Natural killer cell (primary cell): ENCODE data around the gene ETV6. TPM values are rescaled to one million over a fixed set of nuclear protein-coding genes. Genes with fewer than 3 reads are reported as not detected.

Experiments
- ATAC-seq, 3 donors: fragments of 150-1000 bp in 2 of 3; fragments of 200-7000 bp in 1 of 3; cut with Tn5 transposase; 1 replicate in 1 of 3; 2 replicates in 2 of 3; pipeline ENCODE4 v1.10.0; 2021; ENCODE audit warnings: mild to moderate bottlenecking in 2 of 3, moderate library complexity in 2 of 3
- DNase-seq, 2 donors: peaks; one replicate each; pipeline versions ENCODE4 v3.0.0 to v3.0.0-alpha.2; 2013 to 2021; ENCODE audit warnings: mixed read lengths in 1 of 2
- H3K27ac ChIP-seq: one replicate; pipeline ENCODE4 v1.5.1; 2013; ENCODE audit warnings: mild to moderate bottlenecking, low read length
- H3K27me3 ChIP-seq: one replicate; pipeline ENCODE4 v1.6.1; 2013; ENCODE audit warnings: low read length; ENCODE audit not compliant: control insufficient read depth, insufficient read depth
- H3K36me3 ChIP-seq: one replicate; pipeline ENCODE4 v1.6.1; 2013; ENCODE audit warnings: low read length; ENCODE audit not compliant: control insufficient read depth, insufficient read depth
- H3K4me1 ChIP-seq: one replicate; pipeline ENCODE4 v1.6.1; 2013; ENCODE audit warnings: low read length; ENCODE audit not compliant: control insufficient read depth, insufficient read depth
- H3K4me3 ChIP-seq: one replicate; pipeline ENCODE4 v1.5.1; 2013; ENCODE audit warnings: low read length
- H3K9me3 ChIP-seq: one replicate; pipeline ENCODE4 v1.6.1; 2013; ENCODE audit warnings: low read length; ENCODE audit not compliant: control insufficient read depth, insufficient read depth
- H3K27ac Mint-ChIP-seq, 2 donors: one replicate each; pipeline ENCODE4 v1.8.0; 2022; ENCODE audit warnings: mild to moderate bottlenecking in 2 of 2, mixed read lengths in 2 of 2, moderate library complexity in 1 of 2
- H3K27me3 Mint-ChIP-seq, 2 donors: one replicate each; pipeline ENCODE4 v1.8.0; 2022; ENCODE audit warnings: low read depth in 2 of 2, mixed read lengths in 2 of 2
- H3K36me3 Mint-ChIP-seq: one replicate; pipeline ENCODE4 v1.8.0; 2022; ENCODE audit warnings: mixed read lengths
- H3K4me1 Mint-ChIP-seq, 2 donors: one replicate each; pipeline ENCODE4 v1.8.0; 2022; ENCODE audit warnings: mixed read lengths in 2 of 2
- H3K4me3 Mint-ChIP-seq: one replicate; pipeline ENCODE4 v1.8.0; 2022; ENCODE audit warnings: mild to moderate bottlenecking, moderate library complexity, mixed read lengths
- H3K9me3 Mint-ChIP-seq, 2 donors: one replicate each; pipeline ENCODE4 v1.8.0; 2022; ENCODE audit warnings: mixed read lengths in 2 of 2
- CTCF ChIP-seq: fragments of 200-600 bp; IDR thresholded peaks from one replicate; pipeline ENCODE4 v1.8.0; 2022; ENCODE audit warnings: antibody characterized with exemption
- WGBS: methylation state at CpG from one replicate; pipeline ENCODE4 v1.1.7; 2013; ENCODE audit warnings: missing lambda C conversion rate; ENCODE audit not compliant: insufficient coverage; 5-methylcytosine and 5-hydroxymethylcytosine counted together
- intact Hi-C: fragments of 100-400 bp; cut with micrococcal nuclease; formaldehyde crosslinking; loops from one replicate; pipeline ENCODE4 v1.14.2; 2022
- total RNA-seq, 4 donors: library from RNA; stranded (reverse); fragments of 120-200 nt in 1 of 4; gene quantifications; one replicate each; pipeline versions ENCODE4 v1.2.3 to v1.2.4, GENCODE V29; 2013 to 2022

ETV6 gene
- total RNA-seq, 3 donors from 2014 or later (not counting 1 experiment from before 2014, with no cell fraction given), result 38.9 to 49.5 (median 40.6) TPM

DNA sequence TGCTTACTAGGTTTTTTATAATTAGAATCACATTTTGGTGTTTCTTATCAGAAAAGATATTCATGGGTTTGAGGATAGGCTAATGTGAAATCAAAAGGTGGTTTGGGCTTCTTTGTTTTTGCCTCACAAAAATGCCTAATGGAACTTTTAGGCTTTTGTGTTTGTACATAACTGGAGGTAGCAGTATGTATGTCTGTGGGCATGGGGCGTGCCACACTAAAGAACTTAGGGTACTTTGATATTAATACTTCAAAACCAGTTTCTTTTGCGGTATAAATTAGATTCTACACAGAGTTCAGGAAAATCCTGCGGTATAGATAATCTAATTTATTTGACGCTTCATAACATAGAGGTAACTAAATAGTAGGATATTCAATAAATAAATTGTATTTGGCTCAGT is 1.9 kb downstream of the ETV6 start:
- WGBS, result 17% methylated on average over 1 of the region's 4 CpGs

DNA sequence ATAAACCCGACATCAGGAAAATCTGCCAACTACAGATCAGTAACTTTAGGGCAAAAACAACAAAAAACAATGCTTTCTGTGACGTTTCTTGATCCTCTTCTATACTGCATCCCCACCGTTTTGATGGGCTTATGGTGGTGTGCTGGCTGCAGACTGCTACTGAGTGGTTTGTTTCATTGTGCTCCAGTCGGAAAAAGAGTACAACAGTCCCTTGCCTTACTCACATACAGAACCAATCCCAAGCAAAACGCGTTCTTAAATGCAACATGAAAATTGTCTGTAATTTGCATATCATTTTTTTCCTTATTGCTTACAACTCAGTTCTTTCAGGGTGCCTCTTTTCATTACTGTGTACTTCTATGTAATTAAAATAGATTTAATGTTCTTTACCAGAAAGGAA is 2.3 kb downstream of the ETV6 start:
- ATAC-seq (no peak), DNase-seq (peak in 1 of 2 donors; percentile 21)
- no peaks in the 10 kb centered on the region for H3K36me3 ChIP-seq
- H3K27ac ChIP-seq, result peak overlapping the region; percentile 83
- no peaks in the 10 kb centered on the region for H3K9me3 Mint-ChIP-seq
- H3K36me3 Mint-ChIP-seq, result no peaks in the 10 kb centered on the region
- no peak for TF ChIP-seq CTCF
- no peaks in the 10 kb centered on the region for H3K27me3 ChIP-seq
- intact Hi-C loops, result loop anchor here (2.0 to 10.0 kb wide), 3 partner anchors 329 to 1063 kb away; partner anchors contain the start of gene CDKN1B
- no peaks in the 10 kb centered on the region for H3K9me3 ChIP-seq
- peak overlapping the region; percentile 88 to 95 for H3K27ac Mint-ChIP-seq
- 19% methylated on average over 3 of the region's 6 CpGs for WGBS
- H3K4me1 Mint-ChIP-seq, result peaks cover 40 to 52% of the 10 kb centered on the region in 2 donors
- peak overlapping the region; percentile 86 for H3K4me3 ChIP-seq
- H3K4me3 Mint-ChIP-seq, result peak overlapping the region; percentile 91
- no peaks in the 10 kb centered on the region for H3K27me3 Mint-ChIP-seq
- peaks cover 33% of the 10 kb centered on the region for H3K4me1 ChIP-seq

More for the DNA sequence above, 1.9 kb downstream of the ETV6 start:
- H3K27me3 Mint-ChIP-seq, result no peaks in the 10 kb centered on the region
- H3K9me3 Mint-ChIP-seq, result no peaks in the 10 kb centered on the region
- Histone ChIP-seq H3K27me3 (no peaks in the 10 kb centered on the region), H3K9me3 (no peaks in the 10 kb centered on the region), H3K27ac (peak overlapping the region; percentile 52), H3K36me3 (no peaks in the 10 kb centered on the region), H3K4me3 (peak overlapping the region; percentile 86), H3K4me1 (peaks cover 33% of the 10 kb centered on the region)
- no peaks in the 10 kb centered on the region for H3K36me3 Mint-ChIP-seq
- ATAC-seq, result no peak
- H3K4me1 Mint-ChIP-seq, result peaks cover 38 to 52% of the 10 kb centered on the region in 2 donors
- TF ChIP-seq CTCF, result no peak
- peak overlapping the region; percentile 88 to 95 for H3K27ac Mint-ChIP-seq
- intact Hi-C loops, result loop anchor here (2.0 to 10.0 kb wide), 2 partner anchors 359 to 1063 kb away; partner anchors contain the start of gene CDKN1B
- peak overlapping the region; percentile 91 for H3K4me3 Mint-ChIP-seq
- DNase-seq, result peak in 1 of 2 donors; percentile 52

DNA sequence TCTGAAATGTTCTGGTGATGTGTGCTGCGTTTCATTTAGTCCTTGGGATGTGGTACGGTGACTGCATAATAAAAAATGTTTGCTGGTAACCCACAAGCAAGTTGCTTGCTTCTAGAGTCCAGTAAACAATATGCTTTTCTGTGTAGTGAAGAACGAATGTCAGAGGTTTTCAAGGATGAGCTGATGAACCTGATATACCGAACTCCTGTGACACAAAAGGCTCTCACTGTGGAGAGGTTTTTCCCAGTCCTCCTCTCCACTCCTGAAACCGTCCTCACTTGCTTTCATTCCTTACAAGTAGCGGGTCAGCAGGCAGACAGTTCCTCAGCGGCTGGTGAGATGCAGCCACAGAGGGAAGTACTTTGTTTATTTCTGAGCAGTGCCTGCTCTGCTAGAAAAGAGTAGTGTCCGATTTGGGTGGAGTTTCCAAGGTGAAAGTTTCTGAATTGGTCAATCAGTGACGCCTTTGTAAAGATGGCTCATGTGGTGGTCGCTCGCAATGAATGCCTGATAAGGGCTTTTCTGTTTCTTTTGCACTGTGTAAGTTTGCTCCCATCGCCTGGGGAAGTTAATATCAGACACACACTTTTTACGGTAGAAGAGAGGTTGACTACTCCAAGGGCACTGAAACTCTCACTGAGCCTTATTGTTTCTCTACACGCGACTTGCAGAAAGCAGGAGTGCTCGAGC is 3.0 kb downstream of the ETV6 start:
- H3K9me3 Mint-ChIP-seq, result no peaks in the 10 kb centered on the region
- DNase-seq, result peak in 1 of 2 donors; percentile 32
- peak in 2 of 3 donors; percentile 1 to 35 for ATAC-seq
- peak overlapping the region; percentile 83 for H3K27ac ChIP-seq
- peaks cover 33% of the 10 kb centered on the region for H3K4me1 ChIP-seq
- no peaks in the 10 kb centered on the region for H3K36me3 ChIP-seq
- intact Hi-C loops, result loop anchor here (2.0 to 10.0 kb wide), 2 partner anchors 328 to 1062 kb away; partner anchors contain the start of gene CDKN1B
- H3K27me3 ChIP-seq, result no peaks in the 10 kb centered on the region
- peak overlapping the region; percentile 88 to 95 for H3K27ac Mint-ChIP-seq
- WGBS, result 3% methylated on average over 14 of the region's 16 CpGs
- no peak for TF ChIP-seq CTCF
- H3K4me3 Mint-ChIP-seq, result peak overlapping the region; percentile 91
- H3K27me3 Mint-ChIP-seq, result no peaks in the 10 kb centered on the region
- H3K9me3 ChIP-seq, result no peaks in the 10 kb centered on the region
- peak overlapping the region; percentile 25 for H3K4me3 ChIP-seq
- H3K4me1 Mint-ChIP-seq, result peaks cover 46 to 53% of the 10 kb centered on the region in 2 donors
- no peaks in the 10 kb centered on the region for H3K36me3 Mint-ChIP-seq
